SK-N-SH (cell line): ENCODE measurements around the gene TMEM198. TPM values are rescaled to one million over a fixed set of nuclear protein-coding genes. Genes with fewer than 3 reads are reported as not detected.

Experiments used
- CTCF ChIA-PET: fragments of 300-600, 350-600 bp; formaldehyde crosslinking; extraction: SDS; loops from one replicate; lab custom pipeline; 2021; lab: Yijun Ruan, JAX
- POLR2A ChIA-PET: fragments of 350-600 bp; sonication (Branson Sonifier 250); formaldehyde crosslinking; extraction: SDS; loops from one replicate; lab custom pipeline; 2020; ENCODE audit warnings: antibody characterized with exemption, inconsistent platforms; lab: Yijun Ruan, JAX
- DNase-seq: peaks from one replicate; pipeline ENCODE4 v3.0.0; 2012
- H2AFZ ChIP-seq: fragments of 200-600 bp; sonication (generic); 2 replicates; pipeline ENCODE4 v1.8.1; 2016; ENCODE audit warnings: antibody characterized with exemption, mild to moderate bottlenecking, low read depth
- H3F3A ChIP-seq: fragments of 200-600 bp; sonication (generic); replicated peaks from 2 replicates; pipeline ENCODE3; 2016; ENCODE audit warnings: antibody characterized with exemption, mild to moderate bottlenecking; ENCODE audit not compliant: insufficient read depth
- H3K27ac ChIP-seq, 2 experiments: fragments of 200-500 bp in 1 of 2; fragments of 200-600 bp in 1 of 2; sonication (Bioruptor generic) in 1 of 2; sonication (generic), shearing (Covaris generic) in 1 of 2; 2 replicates each; pipeline versions ENCODE4 v1.5.1 to v1.6.1; 2014 to 2016; ENCODE audit warnings: low read depth in 2 of 2, inconsistent platforms in 1 of 2, low read length in 1 of 2, mild to moderate bottlenecking in 1 of 2, mixed read lengths in 1 of 2
- H3K27me3 ChIP-seq: fragments of 200-600 bp; sonication (generic), shearing (Covaris generic); 2 replicates; pipeline ENCODE4 v1.6.1; 2016; ENCODE audit warnings: mixed run types; ENCODE audit not compliant: insufficient read depth
- H3K36me3 ChIP-seq, 2 experiments: fragments of 200-500 bp in 1 of 2; fragments of 200-600 bp in 1 of 2; sonication (Bioruptor generic) in 1 of 2; sonication (generic) in 1 of 2; replicated peaks in 1 of 2; 2 replicates each; pipeline versions ENCODE3 to v1.5.1; 2014 to 2016; ENCODE audit warnings: low read length in 1 of 2, mild to moderate bottlenecking in 1 of 2; ENCODE audit not compliant: insufficient read depth in 2 of 2, control insufficient read depth in 1 of 2
- H3K4me1 ChIP-seq, 2 experiments: fragments of 200-500 bp in 1 of 2; fragments of 200-600 bp in 1 of 2; sonication (Bioruptor generic) in 1 of 2; sonication (generic), shearing (Covaris generic) in 1 of 2; 2 replicates each; pipeline versions ENCODE4 v1.5.1 to v1.6.1; 2014 to 2016; ENCODE audit warnings: low read depth in 1 of 2, low read length in 1 of 2, mixed run types in 1 of 2; ENCODE audit not compliant: insufficient read depth in 2 of 2, control insufficient read depth in 1 of 2
- H3K4me2 ChIP-seq: fragments of 200-600 bp; sonication (generic), shearing (Covaris generic); 2 replicates; pipeline ENCODE4 v1.6.1; 2017; ENCODE audit warnings: mixed run types
- H3K4me3 ChIP-seq, 2 experiments: fragments of 200-500 bp in 1 of 2; fragments of 200-600 bp in 1 of 2; sonication (Bioruptor generic) in 1 of 2; sonication (generic), shearing (Covaris generic) in 1 of 2; 2 replicates each; pipeline versions ENCODE4 v1.5.1 to v1.8.1; 2014 to 2016; ENCODE audit warnings: low read depth in 2 of 2, inconsistent platforms in 1 of 2, low read length in 1 of 2, mild to moderate bottlenecking in 1 of 2, mixed read lengths in 1 of 2, moderate library complexity in 1 of 2
- H3K79me2 ChIP-seq: fragments of 200-600 bp; sonication (generic); 2 replicates; pipeline ENCODE4 v1.8.1; 2017; ENCODE audit warnings: mild to moderate bottlenecking; ENCODE audit not compliant: insufficient read depth
- H3K9ac ChIP-seq: fragments of 200-600 bp; sonication (generic); 2 replicates; pipeline ENCODE4 v1.6.1; 2017; ENCODE audit warnings: mixed run types
- H3K9me2 ChIP-seq: fragments of 200-600 bp; sonication (generic); 2 replicates; pipeline ENCODE4 v1.6.1; 2017; ENCODE audit warnings: mixed run types
- H3K9me3 ChIP-seq: fragments of 200-600 bp; sonication (generic); 2 replicates; pipeline ENCODE4 v1.6.1; 2017; ENCODE audit warnings: mixed run types, mild to moderate bottlenecking, moderate library complexity
- H4K20me1 ChIP-seq: fragments of 200-600 bp; sonication (generic); 2 replicates; pipeline ENCODE4 v1.6.1; 2017; ENCODE audit warnings: mild to moderate bottlenecking, mixed run types; ENCODE audit not compliant: insufficient read depth
- CHD2 ChIP-seq: fragments of 150-350 bp; IDR thresholded peaks from 2 replicates; pipeline ENCODE4 v1.6.1; 2018; ENCODE audit warnings: low read length; ENCODE audit not compliant: partially characterized antibody
- ELF1 ChIP-seq: IDR thresholded peaks from 2 replicates; pipeline ENCODE4 v1.4.0; 2012
- EP300 ChIP-seq, 2 experiments: IDR thresholded peaks; 2 replicates each; pipeline versions ENCODE4 v1.4.0 to v1.6.1; 2012; ENCODE audit warnings: borderline replicate concordance in 1 of 2, low read depth in 1 of 2, low read length in 1 of 2
- MXI1 ChIP-seq: IDR thresholded peaks from 2 replicates; pipeline ENCODE4 v1.6.1; 2012; ENCODE audit warnings: mild to moderate bottlenecking, low read depth, low read length, improper control_type of control experiment
- NRF1 ChIP-seq: IDR thresholded peaks from 2 replicates; pipeline ENCODE4 v1.6.1; 2012; ENCODE audit warnings: low read depth, mild to moderate bottlenecking, low read length
- PBX3 ChIP-seq: IDR thresholded peaks from 2 replicates; pipeline ENCODE4; 2012
- SMC3 ChIP-seq: IDR thresholded peaks from 2 replicates; pipeline ENCODE4 v1.6.1; 2012; ENCODE audit warnings: low read depth, low read length, improper control_type of control experiment
- TAF1 ChIP-seq: IDR thresholded peaks from 2 replicates; pipeline ENCODE4 v1.6.1; 2012; ENCODE audit warnings: low read depth, mild to moderate bottlenecking, low read length, moderate library complexity, borderline replicate concordance
- TCF12 ChIP-seq: IDR thresholded peaks from 2 replicates; pipeline ENCODE4 v1.4.0; 2012
- USF1 ChIP-seq: IDR thresholded peaks from 2 replicates; pipeline ENCODE4 v1.4.0; 2012; ENCODE audit warnings: low read depth, borderline replicate concordance
- WGBS: methylation state at CpG from one replicate; pipeline ENCODE4 v1.1.6; 2017; ENCODE audit warnings: low lambda C conversion rate; 5-methylcytosine and 5-hydroxymethylcytosine counted together
- polyA plus RNA-seq, 3 experiments: library from polyadenylated mRNA; depleted of rRNA; stranded (reverse); fragments of >200 nt; gene quantifications; 2 replicates each; pipeline ENCODE4 v1.2.3, GENCODE V29; 2012
- TF ChIP-seq, protein P1 (sequence below): IDR thresholded peaks from 2 replicates; pipeline ENCODE4 v1.4.0; 2012; ENCODE audit warnings: low read depth
- TF ChIP-seq, protein P2 (sequence below): IDR thresholded peaks from 2 replicates; pipeline ENCODE4 v1.6.1; 2012; ENCODE audit warnings: mild to moderate bottlenecking, low read depth, low read length, moderate library complexity
- TF ChIP-seq, protein P3 (sequence below): fragments of 200-600 bp; sonication (generic); IDR thresholded peaks from 2 replicates; pipeline ENCODE4 v1.6.1; 2017; ENCODE audit warnings: antibody characterized with exemption, mild to moderate bottlenecking, moderate library complexity

The TMEM198 gene
- polyA plus RNA-seq, 1 of the 3 experiments (the other 2 are of a cell fraction), result 4.7 TPM

DNA sequence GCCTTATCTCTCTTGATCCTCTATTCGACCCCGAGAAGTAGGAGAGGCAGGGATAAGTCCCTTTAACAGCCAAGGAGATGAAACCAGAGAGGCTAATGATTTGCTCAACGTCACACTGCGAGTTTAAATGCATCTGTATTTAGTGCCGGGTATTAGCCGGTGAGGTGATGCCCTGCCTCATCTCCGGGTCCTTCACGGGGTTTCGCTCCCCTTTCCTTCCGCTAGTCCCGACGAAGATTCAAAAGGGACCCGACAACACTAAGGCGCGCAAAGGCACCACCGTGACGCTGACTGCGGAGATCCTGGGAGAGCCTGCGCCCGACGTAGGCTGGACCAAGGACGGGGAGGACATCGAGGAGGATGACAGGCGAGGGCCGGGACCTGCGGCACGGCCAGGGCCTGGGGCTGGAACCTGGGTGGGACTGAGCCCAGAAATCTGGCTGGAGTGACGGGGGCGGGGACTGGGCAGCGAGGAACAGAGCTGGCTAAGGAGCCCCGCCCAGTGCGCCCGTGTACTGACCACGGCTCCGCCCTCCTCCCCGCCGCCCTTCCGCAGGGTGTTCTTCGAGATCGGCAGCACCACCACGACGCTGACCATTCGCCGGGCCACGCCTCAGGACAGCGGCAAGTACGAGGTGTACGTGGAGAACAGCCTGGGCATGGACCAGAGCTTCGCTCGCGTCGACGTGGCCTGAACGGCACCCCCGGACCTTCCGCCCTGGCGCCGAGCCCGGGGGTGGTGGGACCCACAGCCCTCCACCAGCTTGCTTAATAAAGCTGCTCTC is 46.1 kb upstream of the TMEM198 start:
- Histone ChIP-seq H3K36me3 (peaks cover 3 to 7% of the 10 kb centered on the region in 2 experiments), H3K27me3 (no peaks in the 10 kb centered on the region), H3K4me1 (peaks cover 16 to 63% of the 10 kb centered on the region in 2 experiments), H3K9me3 (no peaks in the 10 kb centered on the region), H3K4me3 (peak overlapping the region; percentile 81 to 85), H2AFZ (peak overlapping the region; percentile 78), H4K20me1 (no peaks in the 10 kb centered on the region), H3K9me2 (no peaks in the 10 kb centered on the region), H3K27ac (peak overlapping the region; percentile 81 to 99), H3F3A (no peaks in the 10 kb centered on the region), H3K9ac (peak overlapping the region; percentile 90), H3K4me2 (peak overlapping the region; percentile 98), H3K79me2 (peaks cover 20% of the 10 kb centered on the region)
- TF ChIP-seq, protein P1, sequence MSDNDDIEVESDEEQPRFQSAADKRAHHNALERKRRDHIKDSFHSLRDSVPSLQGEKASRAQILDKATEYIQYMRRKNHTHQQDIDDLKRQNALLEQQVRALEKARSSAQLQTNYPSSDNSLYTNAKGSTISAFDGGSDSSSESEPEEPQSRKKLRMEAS, result peak; percentile 70; the same call in 1 of the 2 replicates
- no peak for TF ChIP-seq TCF12
- peak; percentile 12 for TF ChIP-seq CHD2
- peak; percentile 94 for DNase-seq
- CTCF ChIA-PET, result interaction anchor here (1.0 to 62.1 kb wide), 4 partner anchors 3 to 95 kb away, joined by 3 to 2824 read pairs (median 1416); partner anchors contain the start of genes ASIC4, CHPF, GMPPA and TMEM198
- 49% methylated on average over 29 of the region's 59 CpGs for WGBS
- POLR2A ChIA-PET, result interaction anchor here (0.7 to 4.6 kb wide), 12 partner anchors 9 to 109 kb away, joined by 3 to 53 read pairs (median 10); partner anchors contain the start of genes ASIC4, CHPF and TMEM198

- CTCF ChIA-PET, result interaction anchor here (0.8 to 62.1 kb wide), 5 partner anchors 4 to 110 kb away, joined by 3 to 2824 read pairs (median 7); partner anchors contain the start of genes ASIC4, CHPF, GMPPA and TMEM198
- no peak for TF ChIP-seq PBX3
- peak; percentile 100 for TF ChIP-seq CHD2
- TF ChIP-seq, protein P2, sequence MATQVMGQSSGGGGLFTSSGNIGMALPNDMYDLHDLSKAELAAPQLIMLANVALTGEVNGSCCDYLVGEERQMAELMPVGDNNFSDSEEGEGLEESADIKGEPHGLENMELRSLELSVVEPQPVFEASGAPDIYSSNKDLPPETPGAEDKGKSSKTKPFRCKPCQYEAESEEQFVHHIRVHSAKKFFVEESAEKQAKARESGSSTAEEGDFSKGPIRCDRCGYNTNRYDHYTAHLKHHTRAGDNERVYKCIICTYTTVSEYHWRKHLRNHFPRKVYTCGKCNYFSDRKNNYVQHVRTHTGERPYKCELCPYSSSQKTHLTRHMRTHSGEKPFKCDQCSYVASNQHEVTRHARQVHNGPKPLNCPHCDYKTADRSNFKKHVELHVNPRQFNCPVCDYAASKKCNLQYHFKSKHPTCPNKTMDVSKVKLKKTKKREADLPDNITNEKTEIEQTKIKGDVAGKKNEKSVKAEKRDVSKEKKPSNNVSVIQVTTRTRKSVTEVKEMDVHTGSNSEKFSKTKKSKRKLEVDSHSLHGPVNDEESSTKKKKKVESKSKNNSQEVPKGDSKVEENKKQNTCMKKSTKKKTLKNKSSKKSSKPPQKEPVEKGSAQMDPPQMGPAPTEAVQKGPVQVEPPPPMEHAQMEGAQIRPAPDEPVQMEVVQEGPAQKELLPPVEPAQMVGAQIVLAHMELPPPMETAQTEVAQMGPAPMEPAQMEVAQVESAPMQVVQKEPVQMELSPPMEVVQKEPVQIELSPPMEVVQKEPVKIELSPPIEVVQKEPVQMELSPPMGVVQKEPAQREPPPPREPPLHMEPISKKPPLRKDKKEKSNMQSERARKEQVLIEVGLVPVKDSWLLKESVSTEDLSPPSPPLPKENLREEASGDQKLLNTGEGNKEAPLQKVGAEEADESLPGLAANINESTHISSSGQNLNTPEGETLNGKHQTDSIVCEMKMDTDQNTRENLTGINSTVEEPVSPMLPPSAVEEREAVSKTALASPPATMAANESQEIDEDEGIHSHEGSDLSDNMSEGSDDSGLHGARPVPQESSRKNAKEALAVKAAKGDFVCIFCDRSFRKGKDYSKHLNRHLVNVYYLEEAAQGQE, result no peak
- 0 out of 2 replicates have a peak, but pooled peaks have one; percentile 4 for TF ChIP-seq SMC3
- TF ChIP-seq, protein P3, sequence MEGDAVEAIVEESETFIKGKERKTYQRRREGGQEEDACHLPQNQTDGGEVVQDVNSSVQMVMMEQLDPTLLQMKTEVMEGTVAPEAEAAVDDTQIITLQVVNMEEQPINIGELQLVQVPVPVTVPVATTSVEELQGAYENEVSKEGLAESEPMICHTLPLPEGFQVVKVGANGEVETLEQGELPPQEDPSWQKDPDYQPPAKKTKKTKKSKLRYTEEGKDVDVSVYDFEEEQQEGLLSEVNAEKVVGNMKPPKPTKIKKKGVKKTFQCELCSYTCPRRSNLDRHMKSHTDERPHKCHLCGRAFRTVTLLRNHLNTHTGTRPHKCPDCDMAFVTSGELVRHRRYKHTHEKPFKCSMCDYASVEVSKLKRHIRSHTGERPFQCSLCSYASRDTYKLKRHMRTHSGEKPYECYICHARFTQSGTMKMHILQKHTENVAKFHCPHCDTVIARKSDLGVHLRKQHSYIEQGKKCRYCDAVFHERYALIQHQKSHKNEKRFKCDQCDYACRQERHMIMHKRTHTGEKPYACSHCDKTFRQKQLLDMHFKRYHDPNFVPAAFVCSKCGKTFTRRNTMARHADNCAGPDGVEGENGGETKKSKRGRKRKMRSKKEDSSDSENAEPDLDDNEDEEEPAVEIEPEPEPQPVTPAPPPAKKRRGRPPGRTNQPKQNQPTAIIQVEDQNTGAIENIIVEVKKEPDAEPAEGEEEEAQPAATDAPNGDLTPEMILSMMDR, result no peak; the same call in 1 of the 2 replicates
- peak; percentile 88 for TF ChIP-seq USF1
- TF ChIP-seq TAF1, result peak; percentile 74
- TF ChIP-seq MXI1, result peak; percentile 88
- TF ChIP-seq, protein P1, result peak; percentile 72
- no peak for TF ChIP-seq NRF1
- no peak for TF ChIP-seq EP300 (IDR thresholded peaks at IDR 0.05; ENCODE audit: borderline replicate concordance in 1 of 2, low read depth in 1 of 2, low read length in 1 of 2)
- TF ChIP-seq ELF1, result peak; percentile 97
These were observed 45.4 kb upstream of the TMEM198 start, which contains the start of gene GMPPA for GRCh38 chr2:219498280-219499057. GMPPA (plus strand) TSS chr2:219498891; CDS start chr2:219499976, 1,085 bp downstream.

More at GRCh38 chr2:219498280-219499057, 45.4 kb upstream of the TMEM198 start, which contains the start of gene GMPPA:
- peak within 1 kb of the TSS; percentile 78 for H2AFZ ChIP-seq
- no peaks in the 10 kb centered on the region for H3K27me3 ChIP-seq
- H3K36me3 ChIP-seq, result peaks cover 3 to 12% of the 10 kb centered on the region in 2 experiments
- no peaks in the 10 kb centered on the region for H3K9me3 ChIP-seq
- H3K4me3 ChIP-seq, result peak within 1 kb of the TSS; percentile 81 to 85
- H3K27ac ChIP-seq, result peak within 1 kb of the TSS; percentile 81 to 99
- DNase-seq, result peak; percentile 93
- peak within 1 kb of the TSS; percentile 90 for H3K9ac ChIP-seq
- POLR2A ChIA-PET, result interaction anchor here (0.6 to 4.6 kb wide), 14 partner anchors 9 to 1203 kb away, joined by 3 to 53 read pairs (median 6); partner anchors contain the start of genes ASIC4, CHPF and TMEM198
- H3K9me2 ChIP-seq, result no peaks in the 10 kb centered on the region
- peaks cover 16 to 68% of the 10 kb centered on the region in 2 experiments for H3K4me1 ChIP-seq
- no peaks in the 10 kb centered on the region for H4K20me1 ChIP-seq
- H3F3A ChIP-seq, result no peaks in the 10 kb centered on the region
- peak within 1 kb of the TSS; percentile 98 for H3K4me2 ChIP-seq
- WGBS, result 1% methylated on average over 42 of the region's 49 CpGs
- H3K79me2 ChIP-seq, result peaks cover 20% of the 10 kb centered on the region
